PC-3 (cell line): ENCODE measurements around the gene LRP1B. TPM values are rescaled to one million over a fixed set of nuclear protein-coding genes. Genes with fewer than 3 reads are reported as not detected.
"Not testable (repeated sequence)": the region's sequence is repeated elsewhere in the genome, so short reads cannot be mapped to it uniquely, and the experiment has no call there.

Experiments
- ATAC-seq: fragments of 200-7000 bp; cut with Tn5 transposase; 2 replicates; pipeline ENCODE4 v1.9.1; 2020; ENCODE audit warnings: mild to moderate bottlenecking, moderate library complexity
- BruUV-seq: library from RNA; stranded (reverse); fragments of 400-500 nt; replicated peaks from 2 replicates; lab custom pipeline; 2021; lab: Mats Ljungman, UMichigan
- CTCF ChIA-PET: fragments of 300-600 bp; sonication (Branson Sonifier 250); formaldehyde crosslinking; loops from one replicate; lab custom pipeline; 2022; ENCODE audit warnings: antibody characterized with exemption; lab: Charles Lee
- POLR2A ChIA-PET: fragments of 300-600 bp; sonication (Branson Sonifier 250); formaldehyde crosslinking; loops from one replicate; lab custom pipeline; 2022; ENCODE audit warnings: antibody characterized with exemption; ENCODE audit not compliant: unreplicated experiment; lab: Charles Lee
- DNase-seq: peaks from one replicate; pipeline ENCODE4 v3.0.0-alpha.2; 2015
- H2AFZ ChIP-seq: fragments of 300-600 bp; sonication (generic); 2 replicates; pipeline ENCODE4 v1.6.0; 2016; ENCODE audit warnings: antibody characterized with exemption, low read length
- H3F3A ChIP-seq: fragments of 300-600 bp; sonication (generic); one replicate; pipeline ENCODE4 v1.6.0; 2017; ENCODE audit warnings: antibody characterized with exemption, low read length, control low read depth, mild to moderate bottlenecking; ENCODE audit not compliant: unreplicated experiment
- H3K27ac ChIP-seq: fragments of 300-600 bp; sonication (generic); 2 replicates; pipeline ENCODE4 v1.5.1; 2016; ENCODE audit warnings: mild to moderate bottlenecking, low read length
- H3K27me3 ChIP-seq: fragments of 300-600 bp; sonication (generic); 2 replicates; pipeline ENCODE4 v1.6.1; 2016; ENCODE audit warnings: low read length, mixed read lengths
- H3K36me3 ChIP-seq: fragments of 300-600 bp; sonication (generic); 2 replicates; pipeline ENCODE4 v1.6.1; 2016; ENCODE audit warnings: low read depth, mixed run types, low read length, mixed read lengths
- H3K4me1 ChIP-seq: fragments of 300-600 bp; sonication (generic); 2 replicates; pipeline ENCODE4 v1.5.1; 2016; ENCODE audit warnings: low read length; ENCODE audit not compliant: insufficient read depth
- H3K4me2 ChIP-seq: fragments of 300-600 bp; sonication (generic); 2 replicates; pipeline ENCODE4 v1.6.0; 2016; ENCODE audit warnings: low read length
- H3K4me3 ChIP-seq: fragments of 300-600 bp; sonication (generic); 2 replicates; pipeline ENCODE4 v1.5.1; 2016; ENCODE audit warnings: mild to moderate bottlenecking, low read length, mixed read lengths
- H3K79me2 ChIP-seq: fragments of 300-600 bp; sonication (generic); 2 replicates; pipeline ENCODE4 v1.6.1; 2017; ENCODE audit warnings: low read length, mixed read lengths
- H3K9ac ChIP-seq: fragments of 300-600 bp; sonication (generic); 2 replicates; pipeline ENCODE4 v1.6.0; 2016; ENCODE audit warnings: mild to moderate bottlenecking, low read length
- H3K9me2 ChIP-seq: fragments of 300-600 bp; sonication (generic); replicated peaks from 2 replicates; pipeline ENCODE4 v1.6.1; 2016; ENCODE audit warnings: mixed run types, low read length, mixed read lengths
- H3K9me3 ChIP-seq: fragments of 300-600 bp; sonication (generic); 2 replicates; pipeline ENCODE4 v1.6.1; 2016; ENCODE audit warnings: low read length, mixed read lengths
- H4K20me1 ChIP-seq: fragments of 300-600 bp; sonication (generic); 2 replicates; pipeline ENCODE4 v1.6.1; 2016; ENCODE audit warnings: low read length, mixed read lengths
- CTCF ChIP-seq: fragments of 300-600 bp; sonication (generic); conservative IDR thresholded peaks from 2 replicates; pipeline ENCODE4 v1.5.1; 2017; ENCODE audit warnings: antibody characterized with exemption, low read depth, mild to moderate bottlenecking, low read length
- EZH2 ChIP-seq: fragments of 300-600 bp; sonication (generic); IDR thresholded peaks from one replicate; pipeline ENCODE4 v1.6.1; 2017; ENCODE audit warnings: antibody characterized with exemption, mild to moderate bottlenecking, low read length; ENCODE audit not compliant: unreplicated experiment
- EZH2phosphoT487 ChIP-seq: fragments of 300-600 bp; sonication (generic); IDR thresholded peaks from 2 replicates; pipeline ENCODE4 v1.6.1; 2018; ENCODE audit warnings: mild to moderate bottlenecking, antibody characterized with exemption, low read length, borderline replicate concordance
- intact Hi-C: fragments of 100-400 bp; cut with micrococcal nuclease; formaldehyde crosslinking; loops from 2 replicates; pipeline ENCODE4 v1.9.0; 2023
- total RNA-seq: library from RNA; depleted of rRNA; stranded (reverse); fragments of >200 nt; gene quantifications from 2 replicates; pipeline ENCODE4 v1.2.3, GENCODE V29; 2014

The LRP1B gene
- total RNA-seq, 1 experiment from 2014 or later: 0.04 TPM

- no peak for ATAC-seq
- CTCF ChIA-PET: no interaction called here
- no TSS peak for BruUV-seq
These were observed 1580.0 kb downstream of the LRP1B start for GRCh38 chr2:140550821-140551220.

GRCh38 chr2:140544769-140545168, 1586.0 kb downstream of the LRP1B start:
- H3K9me2 ChIP-seq, POLR2A ChIA-PET, H3K9me3 ChIP-seq, H3F3A ChIP-seq, ATAC-seq, H3K27me3 ChIP-seq, H3K4me2 ChIP-seq, intact Hi-C loops, H3K27ac ChIP-seq, DNase-seq, H2AFZ ChIP-seq, H3K4me1 ChIP-seq, H3K9ac ChIP-seq, H3K4me3 ChIP-seq, H3K79me2 ChIP-seq, H4K20me1 ChIP-seq, BruUV-seq, CTCF ChIA-PET, H3K36me3 ChIP-seq: not testable (repeated sequence)

More at GRCh38 chr2:140550821-140551220, 1580.0 kb downstream of the LRP1B start:
- POLR2A ChIA-PET: no interaction called here
- intact Hi-C loops: no loop called here
- H4K20me1 ChIP-seq: no peaks in the 10 kb centered on the region
- TF ChIP-seq EZH2phosphoT487: no peak
- TF ChIP-seq EZH2: no peak
- TF ChIP-seq CTCF: no peak
- no peak overlapping the region for H2AFZ ChIP-seq
- H3K4me1 ChIP-seq: no peaks in the 10 kb centered on the region
- no peak overlapping the region for H3K9ac ChIP-seq
- no peaks in the 10 kb centered on the region for H3K27me3 ChIP-seq
- no peak overlapping the region for H3K4me3 ChIP-seq
- H3K4me2 ChIP-seq: no peak overlapping the region
- no peaks in the 10 kb centered on the region for H3K79me2 ChIP-seq
- no peaks in the 10 kb centered on the region for H3F3A ChIP-seq
- H3K27ac ChIP-seq: no peak overlapping the region
- H3K36me3 ChIP-seq: no peaks in the 10 kb centered on the region
- no peaks in the 10 kb centered on the region for H3K9me3 ChIP-seq
- H3K9me2 ChIP-seq: no peaks in the 10 kb centered on the region
- no peak for DNase-seq

GRCh38 chr2:140542627-140543026, 1588.2 kb downstream of the LRP1B start:
- no peak for ATAC-seq

More at GRCh38 chr2:140542627-140543026, 1588.2 kb downstream of the LRP1B start:
- H3K27ac ChIP-seq: no peak overlapping the region
- H3K9me2 ChIP-seq: no peaks in the 10 kb centered on the region
- no TSS peak for BruUV-seq
- H3K27me3 ChIP-seq: no peaks in the 10 kb centered on the region
- intact Hi-C loops: no loop called here
- no peak overlapping the region for H3K4me2 ChIP-seq
- no peaks in the 10 kb centered on the region for H3F3A ChIP-seq
- POLR2A ChIA-PET: no interaction called here
- H3K4me3 ChIP-seq: no peak overlapping the region
- H3K9ac ChIP-seq: no peak overlapping the region
- H4K20me1 ChIP-seq: no peaks in the 10 kb centered on the region
- H3K36me3 ChIP-seq: no peaks in the 10 kb centered on the region
- no peaks in the 10 kb centered on the region for H3K79me2 ChIP-seq
- CTCF ChIA-PET: no interaction called here
- DNase-seq: no peak
- H3K9me3 ChIP-seq: no peaks in the 10 kb centered on the region
- H3K4me1 ChIP-seq: no peaks in the 10 kb centered on the region
- TF ChIP-seq EZH2: no peak
- no peak for TF ChIP-seq EZH2phosphoT487
- TF ChIP-seq CTCF: no peak
- no peak overlapping the region for H2AFZ ChIP-seq
